Activated CD4-positive, alpha-beta T cell treated with anti-CD3 and anti-CD28 coated beads, Interleukin-2, Interleukin-6, amounts not matched to agents 100 ng/mL and 50 ng/mL, durations not matched to agents 16 hours and 8 hours (primary cell): Measurements from ENCODE around the gene AKAP10.
"Not testable (repeated sequence)": the region's sequence is repeated elsewhere in the genome, so short reads cannot be mapped to it uniquely, and the experiment has no call there.

ENCODE experiments used
- DNase-seq: peaks from one replicate; pipeline ENCODE4 v3.0.0-alpha.2; 2020

The AKAP10 gene

DNA sequence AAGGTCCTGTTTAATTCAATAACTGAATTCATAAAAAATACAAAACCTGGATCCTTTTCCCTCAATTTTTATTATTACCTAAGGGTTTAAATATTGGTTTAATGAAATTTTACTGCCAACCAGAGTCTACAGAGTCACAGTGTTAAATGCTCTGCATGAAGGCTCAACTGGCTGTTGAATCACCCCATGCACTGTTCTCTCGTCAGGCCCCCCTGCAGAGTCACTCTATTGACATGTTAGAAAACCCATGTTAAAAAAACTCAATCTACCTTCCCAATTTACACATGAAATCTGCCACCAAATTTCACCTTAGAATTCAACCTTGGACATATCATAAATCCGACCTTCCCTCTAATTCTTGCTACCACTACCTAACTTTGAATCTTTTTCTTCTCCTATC, 66.6 kb downstream of the AKAP10 start:
- no peak for DNase-seq

DNA sequence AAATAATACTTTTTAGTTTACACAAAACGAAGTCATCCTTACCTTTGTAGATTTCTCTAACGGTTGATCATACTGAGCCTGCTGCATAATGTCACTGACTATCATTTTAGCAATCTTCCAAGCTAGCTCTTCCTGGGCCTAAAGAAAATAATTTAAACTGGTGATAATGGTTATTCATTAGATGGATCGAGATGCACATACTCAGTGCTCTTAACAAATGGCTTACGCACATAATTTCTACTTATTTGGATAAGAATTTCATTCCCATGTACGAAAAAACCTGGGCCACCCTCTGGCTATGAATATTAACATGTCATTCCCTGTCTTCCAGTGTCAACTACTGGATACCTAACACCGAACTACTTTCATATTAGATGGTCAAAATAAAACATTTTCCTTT, 68.5 kb downstream of the AKAP10 start:
- no peak for DNase-seq

- DNase-seq, result no peak
These were observed 72.1 kb downstream of the AKAP10 start for GRCh38 chr17:19905502-19905901.

DNA sequence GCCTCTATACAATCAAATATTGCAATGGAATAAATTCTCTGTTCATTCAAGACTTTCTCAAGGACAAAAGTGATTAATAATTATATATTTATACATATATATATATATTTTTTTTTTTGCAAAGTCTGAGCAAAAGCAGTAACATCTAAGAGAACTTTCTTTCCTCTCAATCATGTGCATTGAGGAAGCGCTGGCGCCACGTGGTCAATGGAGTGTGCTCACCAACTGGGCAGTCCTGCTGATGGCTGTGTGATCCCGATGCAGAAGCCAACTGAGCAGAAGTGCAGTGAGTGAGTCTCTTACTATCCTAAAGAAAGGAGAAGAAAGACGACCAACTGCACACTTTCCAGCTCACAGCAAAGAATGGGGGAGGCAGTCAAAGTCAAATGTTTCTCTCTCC, 72.7 kb downstream of the AKAP10 start:
- DNase-seq, result no peak

DNA sequence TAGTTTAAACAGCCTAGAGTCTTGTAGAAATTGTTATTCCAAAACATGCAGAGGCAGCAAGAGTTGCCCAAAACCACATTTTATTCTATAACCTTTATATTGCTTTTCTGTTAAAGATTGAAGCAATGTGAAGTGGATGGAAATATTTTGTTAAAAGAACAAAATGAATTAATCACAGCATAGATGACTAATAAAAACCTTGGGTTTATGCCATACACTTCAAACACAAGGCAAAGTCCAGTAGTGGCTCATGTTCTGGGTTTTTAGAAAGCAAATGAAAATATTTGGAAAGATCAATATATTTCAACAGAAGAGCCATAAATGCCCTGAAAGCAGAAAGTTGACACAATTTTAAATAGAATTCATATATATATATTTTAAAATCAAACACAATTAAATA, 73.2 kb downstream of the AKAP10 start:
- DNase-seq, result no peak

GRCh38 chr17:19900809-19901208, 76.8 kb downstream of the AKAP10 start:
- DNase-seq, result no peak

DNA sequence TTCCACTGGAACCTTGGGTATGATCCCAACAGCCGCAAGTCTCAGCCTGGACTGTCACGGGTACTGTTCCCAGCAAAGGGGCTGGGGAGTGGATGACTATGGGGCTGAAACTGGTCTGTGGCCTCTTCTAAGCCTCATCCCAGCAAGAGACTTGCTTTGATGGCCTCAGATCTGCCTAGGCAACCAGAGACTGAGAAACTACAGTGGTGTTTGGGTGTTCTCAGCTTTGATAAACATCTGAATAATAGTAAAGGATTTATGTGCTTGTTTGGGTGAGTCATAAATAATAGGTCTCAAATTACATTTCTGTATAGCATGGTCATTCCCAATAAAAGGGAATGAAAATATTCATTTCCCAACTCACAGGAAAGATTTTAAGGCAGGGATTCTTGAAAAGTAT, 79.7 kb downstream of the AKAP10 start:
- no peak for DNase-seq

DNA sequence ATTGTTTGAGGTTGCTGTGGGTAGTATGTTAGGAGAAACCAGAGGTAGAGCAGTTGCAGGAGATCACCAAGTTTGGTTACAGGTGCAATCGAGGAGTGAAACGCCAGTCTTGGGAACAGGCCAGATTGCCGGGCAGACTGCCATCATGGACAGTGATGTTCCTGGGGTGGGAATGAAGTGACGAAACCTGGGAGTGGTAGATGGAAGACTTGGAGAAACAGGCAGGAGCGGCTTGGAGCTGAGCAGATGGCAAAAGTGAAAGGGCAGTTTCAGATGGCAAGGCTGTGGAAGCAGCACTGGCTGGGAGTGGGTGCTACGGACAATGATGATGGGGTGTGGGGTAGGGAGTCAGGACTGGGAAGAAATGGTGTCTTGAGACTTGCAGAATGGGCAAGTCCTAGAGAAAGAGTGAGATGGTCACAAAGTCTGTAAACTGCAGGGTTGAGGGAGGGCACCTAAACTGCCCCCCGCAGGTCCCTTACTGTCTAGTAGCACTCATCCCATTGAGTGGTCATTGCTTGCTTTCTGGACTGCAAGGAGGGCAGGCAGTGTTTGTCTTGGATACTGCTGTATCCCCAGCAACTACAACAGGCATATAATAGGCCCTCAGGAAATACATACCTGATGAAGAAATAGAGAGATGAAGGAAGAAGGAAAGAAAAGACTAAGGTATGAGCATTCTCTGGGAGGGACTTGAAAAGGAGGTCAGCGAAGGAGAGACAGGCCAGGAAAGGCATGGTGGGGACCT, 80.4 kb downstream of the AKAP10 start:
- DNase-seq, result no peak

DNA sequence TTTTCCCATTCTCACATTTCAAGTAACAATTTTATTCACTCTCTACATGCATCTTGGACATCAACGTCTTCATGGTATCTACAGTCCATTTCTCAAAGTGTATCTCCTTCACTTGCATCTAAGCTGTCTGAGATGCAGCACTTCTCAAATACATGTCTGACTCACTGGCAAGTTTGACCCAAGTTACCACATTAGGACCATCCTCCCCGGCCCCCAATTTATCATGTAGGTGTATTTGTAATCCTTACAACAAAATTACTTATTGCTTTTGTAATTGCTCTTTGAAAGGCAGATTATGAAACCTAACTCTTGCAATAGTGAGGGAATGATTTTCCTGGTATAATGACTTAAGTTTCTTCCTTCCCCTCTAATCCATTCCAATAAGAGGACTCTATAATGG, 80.9 kb downstream of the AKAP10 start:
- no peak for DNase-seq

- not testable (repeated sequence) for DNase-seq
These were observed 87.1 kb downstream of the AKAP10 start for GRCh38 chr17:19890554-19890953.

- not testable (repeated sequence) for DNase-seq
These were observed 87.6 kb downstream of the AKAP10 start for GRCh38 chr17:19890001-19890400.

DNA sequence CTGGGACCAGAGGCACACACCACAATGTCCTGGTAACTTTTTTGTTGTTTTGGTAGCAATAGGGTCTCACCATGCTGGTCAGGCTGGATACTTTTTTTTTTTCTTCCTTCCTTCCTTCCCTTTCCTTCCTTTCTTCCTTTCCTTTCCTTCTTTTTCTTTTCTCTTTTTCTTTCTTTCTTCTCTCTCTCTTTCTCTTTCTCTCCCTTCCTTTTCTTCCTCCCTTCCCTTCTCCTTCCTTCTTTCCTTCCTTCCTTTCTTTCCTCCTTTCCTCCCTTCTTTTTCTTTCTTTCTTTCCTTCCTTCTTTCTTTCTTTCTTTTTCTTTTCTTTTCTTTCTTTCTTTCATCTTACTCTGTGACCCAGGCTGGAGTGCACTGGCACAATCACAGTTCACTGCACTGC, 91.5 kb downstream of the AKAP10 start:
- DNase-seq, result no peak

GRCh38 chr17:19883537-19884215, 94.0 kb downstream of the AKAP10 start:
- DNase-seq, result peak; percentile 31

DNA sequence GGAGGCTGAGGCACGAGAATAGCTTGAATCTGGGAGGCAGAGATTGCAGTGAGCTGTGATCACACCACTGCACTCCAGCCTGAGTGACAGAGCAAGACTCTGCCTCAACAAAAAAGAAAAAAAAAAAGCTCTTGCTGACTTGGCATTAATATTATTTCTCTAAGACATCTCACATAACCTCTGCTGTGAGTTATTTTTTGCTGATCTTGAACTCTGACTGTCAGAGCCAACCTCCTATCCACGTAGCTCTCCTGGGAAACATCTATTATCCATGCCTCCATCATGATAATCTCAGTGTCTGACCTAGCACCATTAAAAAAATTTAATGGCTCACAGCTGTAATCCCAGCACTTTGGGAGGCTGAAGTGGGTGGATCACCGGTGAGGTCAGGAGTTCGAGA, 97.2 kb downstream of the AKAP10 start:
- no peak for DNase-seq

DNA sequence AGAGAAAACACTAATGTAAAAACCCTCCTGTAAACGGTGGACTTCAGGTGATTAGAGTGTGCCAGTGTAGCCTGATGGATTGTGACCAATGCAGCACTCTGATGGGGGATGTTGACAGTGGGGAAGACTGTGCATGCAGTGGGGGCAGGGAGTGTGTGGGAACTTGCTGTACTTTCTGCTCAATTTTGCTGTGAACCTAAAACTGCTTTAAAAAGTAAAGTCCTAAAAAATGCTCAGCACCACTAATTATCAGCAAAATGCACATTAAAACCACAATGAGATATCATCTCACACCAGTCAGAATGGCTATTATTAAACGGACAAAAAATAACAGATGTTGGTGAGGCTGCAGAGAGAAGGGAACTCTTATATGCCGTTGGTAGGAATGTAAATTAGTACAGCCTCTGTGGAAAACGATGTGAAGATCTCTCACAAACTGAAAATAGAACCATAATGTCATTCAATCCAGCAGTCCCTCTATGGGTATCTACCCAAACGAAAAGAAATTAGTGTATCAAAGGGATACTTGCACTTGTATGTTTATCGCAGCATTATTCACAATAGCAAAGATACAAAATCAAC, 100.2 kb downstream of the AKAP10 start:
- DNase-seq, result no peak

DNA sequence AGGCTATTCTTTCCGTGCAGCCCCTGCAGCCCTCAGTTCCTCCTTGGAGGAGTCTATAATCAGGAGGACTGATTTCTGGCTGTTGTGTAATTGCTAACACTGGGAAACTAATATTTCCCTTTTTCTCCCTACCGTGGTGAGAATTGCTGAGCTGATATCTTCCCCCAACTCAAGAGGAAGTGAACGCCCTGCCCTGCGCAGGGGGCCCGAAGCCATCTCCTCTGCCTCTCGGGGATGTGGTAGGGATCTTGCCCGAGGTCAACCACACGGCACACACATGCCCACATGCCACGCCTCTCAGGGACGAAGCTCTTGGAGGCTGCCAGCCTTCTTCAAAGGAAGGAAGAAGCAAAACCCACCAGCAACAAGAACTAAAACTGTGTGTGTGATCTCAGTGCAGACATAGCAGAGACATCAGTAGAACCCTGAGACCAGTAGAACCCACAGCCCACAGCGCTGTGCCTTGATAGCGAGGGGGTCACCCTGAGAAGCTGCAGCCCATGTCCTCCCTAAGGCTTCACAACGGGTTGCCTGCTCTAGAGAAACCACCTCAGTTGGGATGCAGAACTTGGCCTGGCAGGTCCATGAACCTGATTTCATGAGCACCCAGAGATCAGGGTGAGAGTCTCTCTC, 101.0 kb downstream of the AKAP10 start:
- DNase-seq, result peak; percentile 52

DNA sequence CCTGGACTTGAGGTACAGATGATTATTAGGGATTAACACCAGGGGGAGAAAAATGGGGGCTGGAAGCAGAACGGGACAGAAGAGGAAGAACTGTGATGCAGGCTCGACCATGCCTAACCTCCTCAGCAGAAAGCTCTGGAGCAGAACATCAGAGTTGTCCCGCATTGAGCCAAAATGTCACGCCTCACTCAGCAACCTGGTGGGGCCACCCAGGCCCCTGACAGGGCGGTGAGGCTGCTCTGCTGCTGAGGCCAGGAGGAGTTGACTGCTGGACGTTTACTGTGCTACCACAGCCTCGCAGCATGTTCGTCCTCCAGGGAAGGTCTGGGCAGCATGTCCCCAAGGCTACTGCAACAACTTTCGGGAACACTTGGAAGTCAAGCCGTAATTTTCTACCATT, 103.4 kb downstream of the AKAP10 start:
- no peak for DNase-seq

DNA sequence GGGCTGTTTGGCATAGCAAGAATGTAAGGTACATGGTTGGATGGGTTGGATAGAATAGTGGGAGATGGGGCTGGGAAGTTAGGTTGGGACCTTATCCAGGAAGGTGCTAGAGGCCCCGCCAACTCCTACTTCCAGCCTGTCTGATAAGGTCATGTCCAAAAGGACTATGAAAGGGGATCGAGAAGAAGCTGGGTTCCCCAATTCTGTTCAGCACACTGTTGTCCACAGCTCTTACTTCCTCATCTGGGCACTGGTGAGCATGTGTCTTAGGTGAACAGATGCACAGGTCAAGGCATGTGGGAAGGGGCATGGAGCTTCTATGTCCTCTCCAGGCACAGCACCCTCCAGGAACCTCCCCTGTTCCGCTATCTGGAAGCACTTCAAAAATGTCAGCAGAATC, 104.3 kb downstream of the AKAP10 start:
- DNase-seq, result no peak

DNA sequence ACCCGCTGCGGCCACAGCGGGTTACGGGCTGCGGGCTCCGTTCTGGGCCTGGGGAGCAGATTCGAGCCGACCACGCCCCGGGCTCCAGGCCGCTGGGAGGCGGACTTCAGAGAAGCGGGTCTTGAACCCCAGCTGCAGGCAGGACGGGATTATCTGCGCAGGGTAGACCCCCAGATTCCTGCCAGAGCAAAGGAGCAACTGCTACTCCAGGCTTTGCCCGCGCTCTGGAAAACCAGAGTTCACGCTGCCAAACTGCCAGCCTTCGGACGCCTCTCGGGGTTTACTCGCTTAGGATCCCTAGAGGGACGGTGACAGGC, 109.6 kb downstream of the AKAP10 start:
- no peak for DNase-seq

DNA sequence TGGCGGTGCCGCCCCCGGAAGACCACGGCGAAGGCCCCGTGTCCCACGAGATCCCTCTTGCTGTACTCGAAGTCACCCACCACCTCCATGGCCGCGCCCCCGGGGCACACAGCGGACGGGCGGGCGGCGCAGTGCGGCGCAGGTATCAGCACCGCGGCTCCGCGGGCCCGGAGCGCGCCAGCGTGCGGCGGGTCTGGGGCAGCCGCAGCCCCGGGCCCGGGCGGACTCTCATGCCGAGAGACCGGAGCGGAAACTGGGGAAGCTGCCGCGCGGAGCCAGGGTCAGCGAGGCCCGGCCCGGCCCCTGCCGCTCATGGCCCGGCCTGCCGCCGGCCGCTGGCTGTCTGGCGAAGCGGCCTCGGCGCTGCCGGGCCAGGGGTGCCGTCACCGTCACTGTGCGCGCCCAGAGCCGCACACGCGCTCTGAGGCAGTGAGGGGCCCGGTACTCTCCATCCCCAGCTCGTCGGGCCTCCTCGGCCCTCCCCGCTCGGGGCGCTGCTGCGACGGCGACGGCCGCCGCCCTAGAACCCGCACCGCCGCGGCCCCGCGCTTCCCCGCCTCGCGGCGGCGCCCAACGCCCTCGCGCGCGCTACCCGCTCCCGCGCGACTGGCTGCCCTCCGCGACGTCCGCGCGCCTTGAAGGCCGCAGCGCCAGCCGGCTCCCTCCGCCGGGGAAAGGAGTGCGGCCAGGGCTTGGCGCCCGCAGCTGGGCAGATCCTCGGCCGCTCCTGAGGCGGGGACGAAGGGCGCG, 110.1 kb downstream of the AKAP10 start, which contains the start of gene ULK2:
Gene ULK2 (minus strand): TSS at position 608 of the 750 bp plus-strand sequence. CDS start 519 bp downstream, at position 89.
- DNase-seq, result peak; percentile 54

DNA sequence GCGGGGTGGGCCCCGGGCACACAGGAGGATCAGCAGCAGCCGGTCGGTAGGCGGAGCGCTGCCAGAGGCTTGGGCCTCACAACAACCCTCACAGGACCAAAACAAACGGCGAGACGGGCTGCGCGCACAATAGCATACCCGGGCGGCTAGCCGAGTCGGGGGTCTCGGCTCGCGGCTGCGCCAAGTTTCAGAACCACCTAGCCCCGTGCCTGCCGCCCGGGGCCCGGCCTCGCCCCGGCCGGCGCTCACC, 110.6 kb downstream of the AKAP10 start:
- peak; percentile 58 for DNase-seq

- no peak for DNase-seq
These were observed 112.6 kb downstream of the AKAP10 start for GRCh38 chr17:19865021-19865420.

DNA sequence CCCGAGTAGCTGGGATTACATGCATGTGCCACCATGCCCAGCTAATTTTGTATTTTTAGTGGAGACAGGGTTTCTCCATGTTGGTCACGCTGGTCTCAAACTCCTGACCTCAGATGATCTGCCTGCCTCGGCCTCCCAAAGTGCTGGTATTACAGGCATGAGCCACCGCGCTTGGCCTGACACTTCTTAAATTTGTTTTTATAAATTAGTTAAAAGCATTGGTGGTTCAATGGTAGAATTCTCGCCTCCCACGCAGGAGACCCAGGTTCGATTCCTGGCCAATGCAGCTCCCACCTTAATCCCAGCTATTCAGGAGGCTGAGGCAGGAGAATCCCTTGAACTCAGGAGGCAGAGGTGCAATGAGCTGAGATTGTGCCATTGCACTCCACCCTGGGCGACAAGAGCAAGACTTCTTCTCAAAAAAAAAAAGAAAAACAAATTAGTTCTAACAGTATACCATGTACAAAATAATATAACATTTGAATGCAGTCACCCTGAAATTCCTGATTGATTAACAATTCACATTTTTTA, 116.9 kb downstream of the AKAP10 start:
- DNase-seq, result not testable (repeated sequence)
